ENCODE data around the gene IL7R. TPM values are rescaled to one million over a fixed set of nuclear protein-coding genes. Genes with fewer than 3 reads are reported as not detected.
A peak's percentile ranks its signal among the peaks of the same experiment; 100 is the strongest.

The IL7R gene
- total RNA-seq, 1 experiment from 2014 or later: 0.41 TPM

DNA sequence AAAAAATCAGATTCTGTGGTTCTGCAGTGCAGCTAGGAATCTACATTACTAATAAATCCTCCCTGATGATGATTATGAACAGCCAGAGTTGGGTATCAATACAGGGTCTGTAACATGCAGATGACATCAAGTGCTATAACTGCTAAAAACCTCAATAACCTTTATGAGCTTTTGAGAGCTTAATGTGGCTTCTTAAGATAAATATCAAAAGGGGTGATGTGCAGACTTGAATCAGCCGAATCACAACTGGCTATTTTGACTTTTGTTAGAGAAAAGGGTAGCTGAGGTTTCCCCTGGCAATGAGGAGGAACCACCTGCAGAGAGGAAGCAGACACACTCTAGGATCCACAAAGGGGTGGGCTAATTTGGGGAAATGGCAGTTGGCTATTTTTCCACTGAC, 51.5 kb downstream of the IL7R start:
- H3K9me3 ChIP-seq (ENCODE audit: insufficient read depth, low read depth): no peaks in the 10 kb centered on the region
- no peak overlapping the region for H3K4me2 ChIP-seq
- H3K4me1 ChIP-seq (replicated peaks; ENCODE audit: insufficient read depth): no peaks in the 10 kb centered on the region
- intact Hi-C loops (cut with micrococcal nuclease; ENCODE audit: unreplicated experiment): no loop called here
- ChIA-PET POLR2A (ENCODE audit: unreplicated experiment) (no interaction called here), CTCF (no interaction called here)
- no peaks in the 10 kb centered on the region for H3K9me2 ChIP-seq (ENCODE audit: insufficient read depth)
- H3K27me3 ChIP-seq (ENCODE audit: insufficient read depth, low read depth): no peaks in the 10 kb centered on the region
- H3K36me3 ChIP-seq (ENCODE audit: low read depth): no peaks in the 10 kb centered on the region
- no peak overlapping the region for H3K4me3 ChIP-seq
- no peaks in the 10 kb centered on the region for H3F3A ChIP-seq (ENCODE audit: insufficient read depth, low read depth)
- DNase-seq: no peak
- H3K27ac ChIP-seq: no peak overlapping the region
- no peak overlapping the region for H2AFZ ChIP-seq
- H3K79me2 ChIP-seq (ENCODE audit: low read depth): no peaks in the 10 kb centered on the region
- no peak for TF ChIP-seq EZH2 (IDR thresholded peaks at IDR 0.05; ENCODE audit: low read depth)
- TF ChIP-seq, protein P1, sequence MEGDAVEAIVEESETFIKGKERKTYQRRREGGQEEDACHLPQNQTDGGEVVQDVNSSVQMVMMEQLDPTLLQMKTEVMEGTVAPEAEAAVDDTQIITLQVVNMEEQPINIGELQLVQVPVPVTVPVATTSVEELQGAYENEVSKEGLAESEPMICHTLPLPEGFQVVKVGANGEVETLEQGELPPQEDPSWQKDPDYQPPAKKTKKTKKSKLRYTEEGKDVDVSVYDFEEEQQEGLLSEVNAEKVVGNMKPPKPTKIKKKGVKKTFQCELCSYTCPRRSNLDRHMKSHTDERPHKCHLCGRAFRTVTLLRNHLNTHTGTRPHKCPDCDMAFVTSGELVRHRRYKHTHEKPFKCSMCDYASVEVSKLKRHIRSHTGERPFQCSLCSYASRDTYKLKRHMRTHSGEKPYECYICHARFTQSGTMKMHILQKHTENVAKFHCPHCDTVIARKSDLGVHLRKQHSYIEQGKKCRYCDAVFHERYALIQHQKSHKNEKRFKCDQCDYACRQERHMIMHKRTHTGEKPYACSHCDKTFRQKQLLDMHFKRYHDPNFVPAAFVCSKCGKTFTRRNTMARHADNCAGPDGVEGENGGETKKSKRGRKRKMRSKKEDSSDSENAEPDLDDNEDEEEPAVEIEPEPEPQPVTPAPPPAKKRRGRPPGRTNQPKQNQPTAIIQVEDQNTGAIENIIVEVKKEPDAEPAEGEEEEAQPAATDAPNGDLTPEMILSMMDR (conservative IDR thresholded peaks at IDR 0.05): no peak
- H4K20me1 ChIP-seq (ENCODE audit: insufficient read depth): no peaks in the 10 kb centered on the region
- no TSS peak for BruUV-seq (replicated peaks)

DNA sequence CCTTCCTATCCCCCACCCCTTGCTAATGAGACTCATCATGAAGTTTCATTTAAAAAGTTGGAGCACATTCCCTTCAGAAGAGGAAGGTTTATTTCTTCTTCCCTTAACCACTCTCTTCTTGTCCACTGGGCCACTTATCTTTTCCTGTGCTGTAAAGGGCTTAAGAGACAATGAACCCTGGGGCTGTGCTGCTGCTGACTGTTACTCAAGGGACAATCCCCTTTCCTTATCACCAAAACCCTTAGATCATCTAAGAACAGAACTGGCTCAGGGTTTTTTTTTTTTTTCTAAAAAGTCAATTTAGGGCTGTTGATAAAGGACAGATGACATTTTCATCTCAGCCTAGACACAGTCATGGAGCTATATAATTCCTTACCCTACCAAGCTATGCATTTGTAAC, 52.1 kb downstream of the IL7R start:
- H3K4me2 ChIP-seq: no peak overlapping the region
- no TSS peak for BruUV-seq (replicated peaks)
- no peak overlapping the region for H3K4me3 ChIP-seq
- no peak overlapping the region for H2AFZ ChIP-seq
- TF ChIP-seq EZH2 (IDR thresholded peaks at IDR 0.05; ENCODE audit: low read depth): no peak
- TF ChIP-seq, protein P1 (conservative IDR thresholded peaks at IDR 0.05): no peak
- no peaks in the 10 kb centered on the region for H3F3A ChIP-seq (ENCODE audit: insufficient read depth, low read depth)
- no peaks in the 10 kb centered on the region for H3K36me3 ChIP-seq (ENCODE audit: low read depth)
- DNase-seq: no peak
- no peaks in the 10 kb centered on the region for H3K9me3 ChIP-seq (ENCODE audit: insufficient read depth, low read depth)
- H3K27me3 ChIP-seq (ENCODE audit: insufficient read depth, low read depth): no peaks in the 10 kb centered on the region
- intact Hi-C loops (cut with micrococcal nuclease; ENCODE audit: unreplicated experiment): no loop called here
- H3K27ac ChIP-seq: no peak overlapping the region
- H3K4me1 ChIP-seq (replicated peaks; ENCODE audit: insufficient read depth): no peaks in the 10 kb centered on the region
- CTCF ChIA-PET: no interaction called here
- no peaks in the 10 kb centered on the region for H3K9me2 ChIP-seq (ENCODE audit: insufficient read depth)
- H3K79me2 ChIP-seq (ENCODE audit: low read depth): no peaks in the 10 kb centered on the region
- H4K20me1 ChIP-seq (ENCODE audit: insufficient read depth): no peaks in the 10 kb centered on the region
- POLR2A ChIA-PET (ENCODE audit: unreplicated experiment): no interaction called here

DNA sequence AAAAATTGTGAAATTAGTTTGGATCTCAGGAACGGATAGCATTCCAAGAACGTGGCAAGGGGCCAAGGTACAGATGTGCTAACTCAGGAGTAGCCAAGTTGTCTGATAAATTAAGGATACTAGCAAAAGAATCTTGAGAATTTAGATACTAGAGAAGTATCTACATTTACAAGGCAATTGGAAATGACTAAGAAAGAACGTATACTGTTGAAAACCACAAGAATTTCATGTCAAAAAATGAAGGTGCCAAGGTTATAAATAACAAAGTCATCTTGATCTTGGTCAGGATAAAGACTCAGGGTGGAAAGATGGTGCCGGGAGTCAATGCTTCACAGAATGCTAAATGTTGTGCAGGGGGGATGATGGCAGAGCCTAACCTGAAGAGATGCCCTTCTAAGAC, 62.5 kb downstream of the IL7R start:
- Histone ChIP-seq H3K79me2 (ENCODE audit: low read depth) (no peaks in the 10 kb centered on the region), H4K20me1 (ENCODE audit: insufficient read depth) (no peaks in the 10 kb centered on the region), H3K27me3 (ENCODE audit: insufficient read depth, low read depth) (no peaks in the 10 kb centered on the region), H3F3A (ENCODE audit: insufficient read depth, low read depth) (no peaks in the 10 kb centered on the region), H3K9me3 (ENCODE audit: insufficient read depth, low read depth) (no peaks in the 10 kb centered on the region), H3K4me3 (no peak overlapping the region), H3K27ac (no peak overlapping the region), H3K9me2 (ENCODE audit: insufficient read depth) (no peaks in the 10 kb centered on the region), H3K4me1 (replicated peaks; ENCODE audit: insufficient read depth) (no peaks in the 10 kb centered on the region), H2AFZ (no peak overlapping the region), H3K36me3 (ENCODE audit: low read depth) (no peaks in the 10 kb centered on the region), H3K4me2 (no peak overlapping the region)
- ChIA-PET POLR2A (ENCODE audit: unreplicated experiment) (no interaction called here), CTCF (no interaction called here)
- TF ChIP-seq EZH2 (IDR thresholded peaks at IDR 0.05; ENCODE audit: low read depth): no peak
- TF ChIP-seq, protein P1 (conservative IDR thresholded peaks at IDR 0.05): no peak
- intact Hi-C loops (cut with micrococcal nuclease; ENCODE audit: unreplicated experiment): no loop called here
- BruUV-seq (replicated peaks): no TSS peak
- DNase-seq: peak; percentile 28 to 65

Measured in PC-9 (cell line).